SHP77 treated with DMSO at 0.1 percent for 48 hours (cell line): ENCODE data around the gene STK17B.

ENCODE experiments used
- DNase-seq: peaks from one replicate; lab custom pipeline; 2025; lab: John Stamatoyannopoulos, UW

The STK17B gene

GRCh38 chr2:196183528-196184231 is 12.3 kb upstream of the STK17B start:
- no peak for DNase-seq

DNA sequence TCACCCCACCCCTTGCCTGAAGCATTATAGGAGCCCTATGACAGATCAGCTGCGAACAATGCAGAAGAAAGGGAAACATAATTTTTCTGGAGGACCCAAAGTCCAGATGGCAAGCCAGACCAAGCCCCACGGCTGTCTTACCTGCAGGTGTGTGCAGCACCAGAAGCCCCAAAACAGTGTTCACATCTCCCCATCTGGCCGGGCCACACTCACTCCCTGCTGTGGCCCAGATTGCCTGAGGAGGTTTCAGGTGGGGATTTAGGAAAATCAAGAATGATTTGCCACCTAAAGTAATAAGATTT is 11.7 kb upstream of the STK17B start:
- no peak for DNase-seq

DNA sequence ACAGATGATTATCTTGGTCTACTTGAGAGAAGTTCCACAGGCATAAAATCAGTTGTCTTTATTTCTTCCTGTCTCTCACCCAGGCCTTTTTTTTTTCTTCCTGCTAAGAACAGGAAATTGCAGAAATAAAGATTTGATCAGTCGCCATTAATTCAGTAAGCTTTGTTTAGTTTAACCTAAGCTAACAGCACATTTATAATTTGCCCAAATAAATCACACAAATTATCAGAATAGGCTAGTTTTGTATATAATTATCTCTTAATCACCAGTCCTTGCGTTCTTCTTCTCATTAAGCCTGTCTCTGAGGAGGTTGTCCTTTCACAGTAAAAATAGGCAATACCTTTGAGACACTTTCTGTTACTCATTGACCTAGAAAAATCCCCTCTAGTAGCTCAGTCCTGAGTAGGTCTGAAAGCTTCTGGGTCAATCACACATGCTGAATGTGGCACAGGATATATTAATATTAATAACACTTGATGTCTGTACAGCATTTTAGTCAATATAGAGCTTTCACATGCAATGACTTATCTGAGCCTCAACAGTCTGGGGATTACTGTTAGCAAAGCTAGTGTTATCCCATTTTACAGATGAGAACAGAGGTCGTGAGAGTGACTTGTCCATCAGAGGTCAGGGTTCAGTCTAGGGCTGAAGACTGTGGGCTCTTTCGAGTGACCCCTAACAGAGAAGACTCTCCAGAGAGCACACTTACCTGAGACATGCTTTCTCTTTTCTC is 11.2 kb upstream of the STK17B start:
- DNase-seq, result no peak

DNA sequence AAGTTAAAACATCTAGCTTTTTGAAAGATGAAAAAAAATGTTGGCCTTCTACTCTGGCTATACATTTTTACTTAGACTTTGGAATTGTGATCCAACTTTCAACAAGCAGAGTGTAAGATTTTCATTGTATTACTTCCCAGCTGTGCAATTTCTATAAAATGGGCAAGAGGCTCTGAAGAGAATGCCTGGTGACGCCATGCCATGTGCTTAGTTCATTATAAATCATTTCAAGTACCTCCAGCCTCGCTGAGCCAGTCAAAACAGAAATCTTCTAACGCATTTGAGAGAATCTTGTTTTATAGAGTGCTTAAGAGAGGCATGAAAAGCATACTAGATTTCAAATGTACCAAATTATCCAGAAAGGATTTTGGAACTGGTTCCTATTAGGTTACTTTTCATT is 10.1 kb upstream of the STK17B start:
- peak; percentile 41 for DNase-seq

GRCh38 chr2:196177124-196177523 is 5.7 kb upstream of the STK17B start:
- no peak for DNase-seq

DNA sequence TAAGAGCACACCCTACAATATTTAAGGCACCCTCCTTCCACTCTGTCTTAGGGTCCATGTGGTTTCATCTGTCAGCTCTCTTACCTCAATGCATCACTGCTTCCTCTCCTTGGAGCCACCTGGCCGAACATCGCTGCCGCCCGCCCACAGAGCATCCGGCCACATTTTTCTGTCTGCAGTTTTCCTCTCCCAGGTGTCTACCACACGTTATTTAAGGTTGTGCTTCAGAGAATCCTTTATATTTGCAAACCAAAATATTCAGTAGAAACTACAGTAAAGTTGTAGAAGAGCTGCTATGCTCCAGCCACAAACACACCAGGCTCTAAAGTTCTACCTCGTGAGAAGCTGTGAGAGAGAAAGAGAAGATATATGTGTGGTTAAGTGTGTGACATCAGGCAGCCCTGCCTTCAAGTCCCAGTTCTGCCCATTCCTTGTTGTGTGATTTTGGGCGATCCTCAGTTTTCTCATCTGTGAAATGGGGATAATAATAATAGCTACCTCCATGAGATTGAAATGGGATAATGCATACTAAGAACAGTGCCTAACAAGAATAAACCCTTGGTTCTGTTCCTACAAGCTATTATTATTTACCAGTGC is 4.9 kb upstream of the STK17B start:
- no peak for DNase-seq

DNA sequence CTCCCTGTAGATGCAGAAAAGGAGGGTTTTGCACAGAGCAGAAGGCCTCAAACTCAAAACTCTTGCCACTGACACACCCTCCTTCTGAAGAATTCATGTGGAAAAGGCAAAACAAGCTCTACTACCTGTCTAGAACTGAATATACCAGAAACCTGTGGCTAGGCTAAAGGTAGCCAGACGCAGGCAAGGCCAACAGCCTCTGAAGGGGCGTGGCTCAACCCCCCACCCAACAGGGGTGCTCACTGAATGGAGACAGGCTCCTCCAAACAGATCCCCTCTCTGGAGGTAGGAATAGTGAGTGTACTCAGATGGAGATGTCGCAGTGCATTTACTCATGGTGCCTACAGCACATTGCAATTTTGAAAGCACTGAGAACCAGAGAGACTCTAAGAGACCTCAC is 3.0 kb upstream of the STK17B start:
- no peak for DNase-seq

- DNase-seq, result no peak
Observed at GRCh38 chr2:196173505-196173904, 2.1 kb upstream of the STK17B start.

- no peak for DNase-seq
Observed at GRCh38 chr2:196172951-196173350, 1.6 kb upstream of the STK17B start.

GRCh38 chr2:196171946-196172345 is 568 bp upstream of the STK17B start:
- no peak for DNase-seq

GRCh38 chr2:196170606-196171247 is 651 bp downstream of the STK17B start:
- no peak for DNase-seq

DNA sequence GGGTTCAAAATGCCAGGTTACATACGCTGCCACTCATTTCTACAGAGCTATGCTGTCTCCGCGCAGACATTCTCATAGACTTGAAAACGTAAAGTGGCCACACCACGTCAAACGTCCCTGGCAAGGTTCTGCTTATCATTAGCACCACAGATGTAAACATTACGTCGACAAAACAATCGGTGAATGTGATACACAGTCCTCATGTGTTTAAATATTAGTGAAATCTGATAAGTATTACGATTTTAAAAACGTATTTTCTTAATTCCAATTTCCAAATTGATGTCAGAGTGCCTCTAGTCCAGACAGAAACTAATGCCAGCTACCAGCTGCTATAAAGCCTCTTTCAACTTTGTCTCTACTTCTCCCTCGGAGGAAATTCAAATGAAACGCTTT is 1.2 kb downstream of the STK17B start:
- peak; percentile 40 for DNase-seq

DNA sequence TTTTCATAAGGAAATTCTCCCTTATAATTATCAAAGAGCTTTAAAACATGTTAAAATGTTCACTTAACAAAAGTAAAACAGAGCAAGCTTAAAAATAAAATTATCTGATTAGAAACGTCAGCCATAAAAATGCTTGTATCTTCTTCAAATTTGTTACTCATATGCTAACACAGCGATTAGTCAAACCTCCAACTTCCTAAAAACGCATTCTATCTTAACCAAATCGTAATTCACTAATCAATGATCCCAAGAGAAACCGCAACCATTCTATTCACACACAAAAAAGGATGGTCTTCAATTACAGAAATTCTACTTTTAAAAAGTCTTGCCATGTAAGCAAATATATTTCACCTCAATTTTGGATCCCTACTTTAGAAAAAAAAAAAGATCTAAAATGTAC is 1.9 kb downstream of the STK17B start:
- no peak for DNase-seq

DNA sequence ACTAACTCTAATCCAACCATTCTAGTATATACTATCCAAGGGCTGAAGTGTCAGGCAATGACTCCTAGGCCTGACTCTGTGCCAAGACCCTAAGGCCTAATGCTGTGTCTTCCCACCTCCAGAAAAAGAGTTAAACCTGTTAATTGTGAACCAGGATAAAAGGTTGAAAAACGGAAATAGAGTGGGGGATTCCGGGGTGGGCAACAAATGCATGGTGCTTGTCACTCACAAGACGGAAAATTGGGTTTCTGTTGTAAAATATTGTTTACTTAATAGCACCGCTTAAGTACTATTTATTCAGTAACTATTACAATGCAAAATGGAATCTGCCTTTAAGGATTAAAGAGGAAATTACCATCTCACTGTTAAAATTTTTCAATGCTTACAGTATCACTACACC is 3.2 kb downstream of the STK17B start:
- no peak for DNase-seq

GRCh38 chr2:196167666-196168065 is 3.7 kb downstream of the STK17B start:
- no peak for DNase-seq

- no peak for DNase-seq
Observed at GRCh38 chr2:196166876-196167275, 4.5 kb downstream of the STK17B start.

DNA sequence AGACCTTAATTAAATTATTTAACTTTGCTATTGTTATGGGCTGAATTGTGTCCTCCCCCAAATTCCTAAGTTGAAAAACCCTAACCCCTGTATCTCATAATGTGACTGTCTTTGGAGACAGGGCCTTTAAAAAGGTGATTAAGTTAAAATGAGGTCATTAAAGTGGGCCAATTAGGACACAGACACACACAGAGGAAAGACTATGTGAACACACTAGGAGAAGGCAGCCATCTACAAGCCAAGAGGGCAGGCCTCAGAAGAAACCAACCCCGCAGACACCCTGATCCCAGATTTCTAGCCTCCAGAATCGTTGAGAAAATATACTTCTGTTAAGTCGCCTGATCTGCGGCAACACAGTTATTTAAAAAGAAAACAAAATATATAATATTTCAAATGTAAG is 6.4 kb downstream of the STK17B start:
- no peak for DNase-seq

DNA sequence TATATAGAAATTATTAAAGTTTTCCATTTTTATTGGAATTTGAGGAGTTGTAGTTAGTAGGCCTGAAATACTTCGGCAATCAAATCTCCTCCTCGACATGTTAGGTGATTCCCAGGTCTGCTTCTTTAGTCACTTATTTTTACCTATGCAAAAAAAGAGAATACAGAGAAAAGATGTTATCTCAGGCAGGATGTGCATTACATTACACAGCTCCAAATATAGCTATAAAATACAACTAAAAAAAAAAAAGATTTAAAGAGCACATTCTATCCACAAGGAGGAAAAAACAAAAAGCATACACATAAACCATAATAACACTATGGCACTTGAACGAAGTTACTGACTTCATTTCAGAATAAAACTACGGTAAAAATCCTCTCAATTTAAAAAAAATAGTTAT is 8.1 kb downstream of the STK17B start:
- DNase-seq, result no peak

DNA sequence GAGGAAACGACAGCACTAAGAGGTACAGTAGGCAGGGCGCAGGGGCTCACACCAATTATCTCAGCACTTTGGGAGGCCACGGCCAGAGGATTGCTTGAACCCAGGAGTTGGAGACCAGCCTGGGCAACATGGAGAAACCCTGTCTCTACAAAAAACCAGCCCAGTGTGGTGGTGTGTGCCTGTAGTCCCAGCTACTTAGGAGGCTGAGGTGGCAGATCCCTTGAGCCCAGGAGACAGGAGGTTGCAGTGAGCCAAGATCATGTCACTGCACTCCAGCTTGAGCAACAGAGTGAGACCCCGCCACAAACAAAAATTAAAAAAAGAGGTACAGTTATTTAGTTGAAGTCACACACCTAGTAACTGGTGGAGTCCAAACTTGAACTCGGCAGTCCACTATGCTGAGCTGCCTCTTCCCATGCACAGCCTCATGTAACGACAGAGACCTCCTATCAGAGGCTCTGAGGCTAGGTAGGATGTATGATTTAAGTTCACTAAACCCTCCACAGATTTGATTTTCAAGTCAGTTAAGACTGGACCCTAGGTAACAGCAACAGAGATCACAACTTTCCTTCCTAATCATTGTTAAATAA is 8.7 kb downstream of the STK17B start:
- DNase-seq, result no peak

- DNase-seq, result no peak
Observed at GRCh38 chr2:196160946-196161345, 10.4 kb downstream of the STK17B start.

GRCh38 chr2:196160101-196160500 is 11.3 kb downstream of the STK17B start:
- DNase-seq, result no peak

GRCh38 chr2:196159221-196159892 is 12.0 kb downstream of the STK17B start:
- no peak for DNase-seq
